ENCODE data around the gene BHLHE23.

- no peak for TF ChIP-seq CTCF (IDR thresholded peaks at IDR 0.05)
- no peak for TF ChIP-seq EZH2 (IDR thresholded peaks at IDR 0.05)
- TF ChIP-seq EZH2phosphoT487 (IDR thresholded peaks at IDR 0.05) = no peak
Measured at GRCh38 chr20:62980380-62980960, 26.3 kb downstream of the BHLHE23 start.
